ENCODE measurements around the gene ZNF644.

The ZNF644 gene

GRCh38 chr1:90879281-90879680, 142.6 kb downstream of the ZNF644 start:
- no peaks in the 10 kb centered on the region for H3K36me3 ChIP-seq (ENCODE audit: control insufficient read depth, insufficient read depth, low read length)
- H3K9me3 ChIP-seq (ENCODE audit: control insufficient read depth, insufficient read depth, low read length) = peaks cover 3% of the 10 kb centered on the region
- WGBS (ENCODE audit: insufficient coverage, insufficient read length) = 100% methylated on average over 1 of the region's 1 CpG
- no peaks in the 10 kb centered on the region for H3K4me1 ChIP-seq (ENCODE audit: control insufficient read depth, insufficient read depth, low read length)
- no peak overlapping the region for H3K4me3 ChIP-seq (ENCODE audit: low read length)
- H3K27me3 ChIP-seq (ENCODE audit: control insufficient read depth, insufficient read depth, low read length) = no peaks in the 10 kb centered on the region
- no peak for DNase-seq (ENCODE audit: low read depth, low spot score)
- no peak overlapping the region for H3K27ac ChIP-seq (ENCODE audit: low read length)

- no peaks in the 10 kb centered on the region for H3K27me3 ChIP-seq (ENCODE audit: control insufficient read depth, insufficient read depth, low read length)
- no CpG with 5 or more reads among the region's 3 CpGs for WGBS (ENCODE audit: insufficient coverage, insufficient read length)
- no peak for DNase-seq (ENCODE audit: low read depth, low spot score)
- H3K4me1 ChIP-seq (ENCODE audit: control insufficient read depth, insufficient read depth, low read length) = no peaks in the 10 kb centered on the region
- H3K27ac ChIP-seq (ENCODE audit: low read length) = no peak overlapping the region
- H3K9me3 ChIP-seq (ENCODE audit: control insufficient read depth, insufficient read depth, low read length) = peaks cover 3% of the 10 kb centered on the region
- H3K36me3 ChIP-seq (ENCODE audit: control insufficient read depth, insufficient read depth, low read length) = no peaks in the 10 kb centered on the region
- H3K4me3 ChIP-seq (ENCODE audit: low read length) = no peak overlapping the region
Measured at GRCh38 chr1:90876101-90876500, 145.7 kb downstream of the ZNF644 start.

Data from iPS DF 6.9 (cell line).